GM13977 (cell line): ENCODE measurements around the gene CABLES1.
A peak's percentile ranks its signal among the peaks of the same experiment; 100 is the strongest.
"Not testable (repeated sequence)": the region's sequence is repeated elsewhere in the genome, so short reads cannot be mapped to it uniquely, and the experiment has no call there.

Source experiments
- DNase-seq: peaks from one replicate; pipeline ENCODE4 v3.0.0; 2012; ENCODE audit warnings: low spot score
- CTCF ChIP-seq: IDR thresholded peaks from 2 replicates; pipeline ENCODE4 v1.5.1; 2012; ENCODE audit warnings: mild to moderate bottlenecking, control low read depth; ENCODE audit not compliant: insufficient read depth; ENCODE audit errors: extremely low read depth, missing control alignments
- in situ Hi-C: fragments of 300-500 bp; cut with MboI; formaldehyde crosslinking; loops from one replicate; pipeline ENCODE4 v1.12.0; 2022; ENCODE audit warnings: low sequenced_read_pairs, low pct_unique_long_range_greater_than_20kb, mixed read lengths, inconsistent platforms; ENCODE audit not compliant: unreplicated experiment

The CABLES1 gene

GRCh38 chr18:23237524-23238151, 102.4 kb downstream of the CABLES1 start:
- peak; percentile 73 for DNase-seq
- peak; percentile 35 for TF ChIP-seq CTCF
- in situ Hi-C loops: no loop called here

- in situ Hi-C loops: no loop called here
- no peak for DNase-seq
- no peak for TF ChIP-seq CTCF
Measured at GRCh38 chr18:23238152-23238531, 102.9 kb downstream of the CABLES1 start.

GRCh38 chr18:23238651-23239349, 103.5 kb downstream of the CABLES1 start:
- no peak for TF ChIP-seq CTCF
- in situ Hi-C loops: no loop called here
- no peak for DNase-seq

- no peak for TF ChIP-seq CTCF
- DNase-seq: no peak
- in situ Hi-C loops: no loop called here
Measured at GRCh38 chr18:23239350-23239692, 104.0 kb downstream of the CABLES1 start.

GRCh38 chr18:23239885-23240608, 104.8 kb downstream of the CABLES1 start:
- TF ChIP-seq CTCF: no peak
- DNase-seq: no peak
- in situ Hi-C loops: no loop called here

- no peak for DNase-seq
- in situ Hi-C loops: no loop called here
- no peak for TF ChIP-seq CTCF
Measured at GRCh38 chr18:23240609-23240930, 105.3 kb downstream of the CABLES1 start.

- DNase-seq: peak; percentile 91
- in situ Hi-C loops: not testable (repeated sequence)
Measured at GRCh38 chr18:23241833-23242496, 106.7 kb downstream of the CABLES1 start.
